ENCODE measurements around the gene DPYSL5.

GRCh38 chr2:26897807-26898479 lies 50.0 kb downstream of the DPYSL5 start:
- TF ChIP-seq CTCF (IDR thresholded peaks at IDR 0.05; ENCODE audit: control extremely low read depth in 1 of 3, insufficient read depth in 1 of 3, low read depth in 1 of 3, low read length in 3 of 3): no peak
- TF ChIP-seq POLR2AphosphoS5 (IDR thresholded peaks at IDR 0.05; ENCODE audit: low read depth, low read length): no peak
- no peak for TF ChIP-seq POLR2A (IDR thresholded peaks at IDR 0.05; ENCODE audit: control extremely low read depth in 1 of 2, low read depth in 2 of 2, low read length in 2 of 2)
- TF ChIP-seq TEAD4 (IDR thresholded peaks at IDR 0.05; ENCODE audit: low read depth, low read length): no peak
- TF ChIP-seq EGR1 (IDR thresholded peaks at IDR 0.05; ENCODE audit: borderline replicate concordance, low read depth, low read length): no peak
- no peak for TF ChIP-seq TBP (IDR thresholded peaks at IDR 0.05; ENCODE audit: low read depth, low read length)
- no peak for TF ChIP-seq USF2 (IDR thresholded peaks at IDR 0.05; ENCODE audit: low read length)
- no peak for TF ChIP-seq SRF (IDR thresholded peaks at IDR 0.05; ENCODE audit: low read depth, low read length)
- TF ChIP-seq EP300 (IDR thresholded peaks at IDR 0.05; ENCODE audit: borderline replicate concordance in 1 of 2, low read depth in 2 of 2, low read length in 2 of 2): no peak
- TF ChIP-seq RXRA (IDR thresholded peaks at IDR 0.05; ENCODE audit: insufficient read depth, low read depth, low read length): no peak
- no peak for TF ChIP-seq ATF2 (IDR thresholded peaks at IDR 0.05; ENCODE audit: low read length)
